HepG2 (cell line): ENCODE data around the gene ZBTB46. TPM values are rescaled to one million over a fixed set of nuclear protein-coding genes. Genes with fewer than 3 reads are reported as not detected.
A peak's percentile ranks its signal among the peaks of the same experiment; 100 is the strongest.

Experiments used
- ARNT2 ChIP-seq: sonication (generic); formaldehyde crosslinking; IDR thresholded peaks from 2 replicates; pipeline ENCODE4 v1.8.0; 2022; ENCODE audit warnings: mild to moderate bottlenecking, low read depth, missing genetic modification reagents, moderate library complexity
- EZH2 ChIP-seq: conservative IDR thresholded peaks from 2 replicates; pipeline ENCODE4 v1.6.1; 2012; ENCODE audit warnings: mild to moderate bottlenecking, low read depth, low read length, moderate library complexity
- HNRNPUL1 ChIP-seq: fragments of 200-400 bp; formaldehyde crosslinking; IDR thresholded peaks from 2 replicates; pipeline ENCODE4 v1.6.1; 2017; ENCODE audit warnings: low read depth, mild to moderate bottlenecking, low read length, moderate library complexity
- JUN ChIP-seq: sonication (generic); formaldehyde crosslinking; IDR thresholded peaks from 2 replicates; pipeline ENCODE4 v1.4.0; 2020; ENCODE audit warnings: mild to moderate bottlenecking, missing genetic modification reagents
- KLF13 ChIP-seq: sonication (generic); formaldehyde crosslinking; IDR thresholded peaks from 2 replicates; pipeline ENCODE4 v1.4.0; 2020; ENCODE audit warnings: mild to moderate bottlenecking, missing genetic modification reagents
- RCOR2 ChIP-seq: IDR thresholded peaks from 2 replicates; pipeline ENCODE4 v1.6.1; 2016; ENCODE audit warnings: missing biosample characterization, missing genetic modification reagents
- TCF12 ChIP-seq, 2 experiments: fragments of 450-650 bp in 1 of 2; sonication (generic) in 1 of 2; formaldehyde crosslinking in 1 of 2; IDR thresholded peaks; 2 replicates each; pipeline versions ENCODE4 v1.6.1 to v1.8.0; 2017 to 2022; ENCODE audit warnings: antibody characterized with exemption in 1 of 2, mild to moderate bottlenecking in 1 of 2, missing genetic modification reagents in 1 of 2, moderate library complexity in 1 of 2
- TEAD2 ChIP-seq: sonication (generic); formaldehyde crosslinking; IDR thresholded peaks from 2 replicates; pipeline ENCODE4 v1.9.0; 2021; ENCODE audit warnings: missing genetic modification reagents
- TP53 ChIP-seq: sonication (generic); formaldehyde crosslinking; conservative IDR thresholded peaks from 2 replicates; pipeline ENCODE4 v1.4.0; 2020; ENCODE audit warnings: missing genetic modification reagents
- ZC3H13 ChIP-seq: sonication (generic); formaldehyde crosslinking; IDR thresholded peaks from 2 replicates; pipeline ENCODE4 v1.8.1; 2023; ENCODE audit warnings: mild to moderate bottlenecking, missing genetic modification reagents, moderate library complexity
- ZNF24 ChIP-seq: fragments of 450-650 bp; IDR thresholded peaks from 2 replicates; pipeline ENCODE4 v1.6.1; 2017; ENCODE audit warnings: antibody characterized with exemption, mild to moderate bottlenecking
- ZNF333 ChIP-seq: sonication (generic); formaldehyde crosslinking; IDR thresholded peaks from 2 replicates; pipeline ENCODE4 v1.4.0; 2020; ENCODE audit warnings: mild to moderate bottlenecking, missing genetic modification reagents, borderline replicate concordance
- ZNF432 ChIP-seq: sonication (generic); formaldehyde crosslinking; IDR thresholded peaks from 2 replicates; pipeline ENCODE4 v1.5.0; 2020; ENCODE audit warnings: missing genetic modification reagents, mild to moderate bottlenecking, borderline replicate concordance
- ZNF589 ChIP-seq: sonication (generic); formaldehyde crosslinking; conservative IDR thresholded peaks from 2 replicates; pipeline ENCODE4 v1.8.0; 2022; ENCODE audit warnings: mild to moderate bottlenecking, moderate library complexity, missing genetic modification reagents
- ZNF703 ChIP-seq: sonication (generic); formaldehyde crosslinking; IDR thresholded peaks from 2 replicates; pipeline ENCODE4 v1.5.1; 2020; ENCODE audit warnings: missing genetic modification reagents, mild to moderate bottlenecking, moderate library complexity, borderline replicate concordance
- ZNF747 ChIP-seq: sonication (generic); formaldehyde crosslinking; IDR thresholded peaks from 2 replicates; pipeline ENCODE4 v1.8.1; 2023; ENCODE audit warnings: missing genetic modification reagents, mild to moderate bottlenecking, borderline replicate concordance
- ZNF792 ChIP-seq: IDR thresholded peaks from 2 replicates; pipeline ENCODE4 v1.6.1; 2016
- ZNF883 ChIP-seq: sonication (generic); formaldehyde crosslinking; IDR thresholded peaks from 2 replicates; pipeline ENCODE4 v1.5.1; 2020; ENCODE audit warnings: mild to moderate bottlenecking, missing genetic modification reagents; ENCODE audit errors: not compliant biosample characterization
- polyA plus RNA-seq, 8 experiments: library from polyadenylated mRNA; depleted of rRNA in 3 of 8; stranded (reverse) in 7 of 8; unstranded in 1 of 8; fragments of >200 nt; fragmentation: Illumina TruSeq in 4 of 8; extraction: Trizol in 4 of 8; gene quantifications; 2 replicates each; pipeline versions ENCODE4 v1.2.1 to v1.2.3, GENCODE V29; 2011 to 2016; ENCODE audit warnings: low read depth in 4 of 8, missing spikeins in 1 of 8, mixed read lengths in 1 of 8; ENCODE audit not compliant: insufficient read depth in 1 of 8
- total RNA-seq, 5 experiments: library from RNA; depleted of rRNA; stranded (reverse); fragments of >200 nt; fragmentation: Illumina TruSeq; extraction: Trizol; gene quantifications; 2 replicates each; pipeline ENCODE4 v1.2.3, GENCODE V29; 2016; ENCODE audit warnings: low read depth in 1 of 5
- TF ChIP-seq, protein P1 (sequence below): sonication (generic); formaldehyde crosslinking; IDR thresholded peaks from 2 replicates; pipeline ENCODE4 v1.4.0; 2020; ENCODE audit warnings: missing genetic modification reagents
- TF ChIP-seq, protein P2 (sequence below): sonication (generic); formaldehyde crosslinking; IDR thresholded peaks from 2 replicates; pipeline ENCODE4 v1.9.0; 2021; ENCODE audit warnings: missing genetic modification reagents, mild to moderate bottlenecking, borderline replicate concordance
- TF ChIP-seq, protein P3 (sequence below): sonication (generic); formaldehyde crosslinking; IDR thresholded peaks from 2 replicates; pipeline ENCODE4 v1.5.1; 2020; ENCODE audit warnings: mild to moderate bottlenecking, missing genetic modification reagents, borderline replicate concordance
- TF ChIP-seq, protein P4 (sequence below): sonication (generic); formaldehyde crosslinking; IDR thresholded peaks from 2 replicates; pipeline ENCODE4 v1.5.1; 2020; ENCODE audit warnings: missing genetic modification reagents, mild to moderate bottlenecking, borderline replicate concordance
- TF ChIP-seq, protein P5 (sequence below): IDR thresholded peaks from 2 replicates; pipeline ENCODE4 v1.6.1; 2016; ENCODE audit warnings: mild to moderate bottlenecking

Gene ZBTB46
- total and polyA plus RNA-seq, 2 of the 13 experiments (the other 11 are each of a cell fraction or from before 2014, with no cell fraction given): 1.6 to 13.5 TPM

DNA sequence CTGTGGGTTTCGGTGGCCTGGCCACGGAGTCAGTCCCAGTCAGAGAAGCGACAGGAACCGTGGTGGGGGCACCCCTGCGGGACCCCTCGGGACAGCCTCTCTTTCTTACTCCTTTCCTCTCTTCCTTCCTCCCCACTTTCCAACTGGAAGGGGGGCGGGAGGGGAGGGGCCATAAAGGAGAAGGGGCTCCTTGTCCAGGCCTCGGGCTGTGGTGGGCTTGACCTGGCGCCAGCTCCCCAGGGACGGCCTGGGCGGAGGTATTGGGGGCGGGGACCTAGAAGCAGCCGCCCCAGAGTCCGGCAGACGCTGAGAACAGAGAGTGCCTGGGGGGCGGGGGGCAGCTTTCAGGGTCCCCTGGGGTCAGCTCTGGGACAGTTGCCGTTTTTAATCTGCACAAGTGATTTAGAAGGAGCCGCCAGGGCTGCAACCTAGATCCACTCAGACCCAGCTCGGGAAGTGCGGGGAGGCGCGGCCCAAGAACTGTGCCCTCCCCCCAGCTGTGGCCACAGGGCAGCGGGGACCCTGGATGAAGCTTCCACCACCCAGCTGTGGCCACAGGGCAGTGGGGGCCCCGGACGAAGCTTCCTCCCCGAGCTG, 23.8 kb upstream of the ZBTB46 start (continued):
- TF ChIP-seq, protein P1, sequence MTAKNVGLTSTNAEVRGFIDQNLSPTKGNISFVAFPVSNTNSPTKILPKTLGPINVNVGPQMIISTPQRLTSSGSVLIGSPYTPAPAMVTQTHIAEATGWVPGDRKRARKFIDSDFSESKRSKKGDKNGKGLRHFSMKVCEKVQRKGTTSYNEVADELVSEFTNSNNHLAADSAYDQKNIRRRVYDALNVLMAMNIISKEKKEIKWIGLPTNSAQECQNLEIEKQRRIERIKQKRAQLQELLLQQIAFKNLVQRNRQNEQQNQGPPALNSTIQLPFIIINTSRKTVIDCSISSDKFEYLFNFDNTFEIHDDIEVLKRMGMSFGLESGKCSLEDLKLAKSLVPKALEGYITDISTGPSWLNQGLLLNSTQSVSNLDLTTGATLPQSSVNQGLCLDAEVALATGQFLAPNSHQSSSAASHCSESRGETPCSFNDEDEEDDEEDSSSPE: no peak
- TF ChIP-seq, protein P2, sequence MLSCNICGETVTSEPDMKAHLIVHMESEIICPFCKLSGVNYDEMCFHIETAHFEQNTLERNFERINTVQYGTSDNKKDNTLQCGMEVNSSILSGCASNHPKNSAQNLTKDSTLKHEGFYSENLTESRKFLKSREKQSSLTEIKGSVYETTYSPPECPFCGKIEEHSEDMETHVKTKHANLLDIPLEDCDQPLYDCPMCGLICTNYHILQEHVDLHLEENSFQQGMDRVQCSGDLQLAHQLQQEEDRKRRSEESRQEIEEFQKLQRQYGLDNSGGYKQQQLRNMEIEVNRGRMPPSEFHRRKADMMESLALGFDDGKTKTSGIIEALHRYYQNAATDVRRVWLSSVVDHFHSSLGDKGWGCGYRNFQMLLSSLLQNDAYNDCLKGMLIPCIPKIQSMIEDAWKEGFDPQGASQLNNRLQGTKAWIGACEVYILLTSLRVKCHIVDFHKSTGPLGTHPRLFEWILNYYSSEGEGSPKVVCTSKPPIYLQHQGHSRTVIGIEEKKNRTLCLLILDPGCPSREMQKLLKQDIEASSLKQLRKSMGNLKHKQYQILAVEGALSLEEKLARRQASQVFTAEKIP (CRISPR knock-in tag): no peak
- TF ChIP-seq TCF12 (IDR thresholded peaks at IDR 0.05) (no peak), TCF12 (CRISPR knock-in tag; IDR thresholded peaks at IDR 0.05) (peak; percentile 59; the same call in 1 of the 2 replicates), ZNF883 (CRISPR knock-in tag) (no peak), RCOR2 (CRISPR knock-in tag) (0 out of 2 replicates have a peak, but pooled peaks have one; percentile 12), ZNF24 (no peak), EZH2 (no peak), ZNF432 (CRISPR knock-in tag) (no peak), ZNF703 (peak; percentile 50; the same call in 1 of the 2 replicates), ZNF589 (no peak), JUN (no peak), KLF13 (CRISPR knock-in tag) (no peak), TP53 (CRISPR knock-in tag) (no peak), ZC3H13 (CRISPR knock-in tag) (0 out of 2 replicates have a peak, but pooled peaks have one; percentile 23), ARNT2 (CRISPR knock-in tag) (no peak), TEAD2 (no peak), HNRNPUL1 (no peak), ZNF747 (CRISPR knock-in tag) (peak; percentile 70), ZNF792 (CRISPR knock-in tag) (no peak), ZNF333 (CRISPR knock-in tag) (no peak)
- TF ChIP-seq, protein P3, sequence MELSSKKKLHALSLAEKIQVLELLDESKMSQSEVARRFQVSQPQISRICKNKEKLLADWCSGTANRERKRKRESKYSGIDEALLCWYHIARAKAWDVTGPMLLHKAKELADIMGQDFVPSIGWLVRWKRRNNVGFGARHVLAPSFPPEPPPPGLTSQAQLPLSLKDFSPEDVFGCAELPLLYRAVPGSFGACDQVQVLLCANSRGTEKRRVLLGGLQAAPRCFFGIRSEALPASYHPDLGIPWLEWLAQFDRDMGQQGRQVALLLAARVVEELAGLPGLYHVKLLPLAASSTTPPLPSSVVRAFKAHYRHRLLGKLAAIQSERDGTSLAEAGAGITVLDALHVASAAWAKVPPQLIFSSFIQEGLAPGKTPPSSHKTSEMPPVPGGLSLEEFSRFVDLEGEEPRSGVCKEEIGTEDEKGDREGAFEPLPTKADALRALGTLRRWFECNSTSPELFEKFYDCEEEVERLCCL (CRISPR knock-in tag): no peak
- TF ChIP-seq, protein P4, sequence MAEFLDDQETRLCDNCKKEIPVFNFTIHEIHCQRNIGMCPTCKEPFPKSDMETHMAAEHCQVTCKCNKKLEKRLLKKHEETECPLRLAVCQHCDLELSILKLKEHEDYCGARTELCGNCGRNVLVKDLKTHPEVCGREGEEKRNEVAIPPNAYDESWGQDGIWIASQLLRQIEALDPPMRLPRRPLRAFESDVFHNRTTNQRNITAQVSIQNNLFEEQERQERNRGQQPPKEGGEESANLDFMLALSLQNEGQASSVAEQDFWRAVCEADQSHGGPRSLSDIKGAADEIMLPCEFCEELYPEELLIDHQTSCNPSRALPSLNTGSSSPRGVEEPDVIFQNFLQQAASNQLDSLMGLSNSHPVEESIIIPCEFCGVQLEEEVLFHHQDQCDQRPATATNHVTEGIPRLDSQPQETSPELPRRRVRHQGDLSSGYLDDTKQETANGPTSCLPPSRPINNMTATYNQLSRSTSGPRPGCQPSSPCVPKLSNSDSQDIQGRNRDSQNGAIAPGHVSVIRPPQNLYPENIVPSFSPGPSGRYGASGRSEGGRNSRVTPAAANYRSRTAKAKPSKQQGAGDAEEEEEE: 0 out of 2 replicates have a peak, but pooled peaks have one; percentile 40
- TF ChIP-seq, protein P5, sequence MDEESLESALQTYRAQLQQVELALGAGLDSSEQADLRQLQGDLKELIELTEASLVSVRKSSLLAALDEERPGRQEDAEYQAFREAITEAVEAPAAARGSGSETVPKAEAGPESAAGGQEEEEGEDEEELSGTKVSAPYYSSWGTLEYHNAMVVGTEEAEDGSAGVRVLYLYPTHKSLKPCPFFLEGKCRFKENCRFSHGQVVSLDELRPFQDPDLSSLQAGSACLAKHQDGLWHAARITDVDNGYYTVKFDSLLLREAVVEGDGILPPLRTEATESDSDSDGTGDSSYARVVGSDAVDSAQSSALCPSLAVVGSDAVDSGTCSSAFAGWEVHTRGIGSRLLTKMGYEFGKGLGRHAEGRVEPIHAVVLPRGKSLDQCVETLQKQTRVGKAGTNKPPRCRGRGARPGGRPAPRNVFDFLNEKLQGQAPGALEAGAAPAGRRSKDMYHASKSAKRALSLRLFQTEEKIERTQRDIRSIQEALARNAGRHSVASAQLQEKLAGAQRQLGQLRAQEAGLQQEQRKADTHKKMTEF (CRISPR knock-in tag): no peak
